ENCODE measurements around the gene TPSB2. TPM values are rescaled to one million over a fixed set of nuclear protein-coding genes. Genes with fewer than 3 reads are reported as not detected.
A peak's percentile ranks its signal among the peaks of the same experiment; 100 is the strongest.
"Not testable (repeated sequence)": the region's sequence is repeated elsewhere in the genome, so short reads cannot be mapped to it uniquely, and the experiment has no call there.

TPSB2 gene
- not detected in 2 replicates for total RNA-seq
- long read RNA-seq, result 0 reads

DNA sequence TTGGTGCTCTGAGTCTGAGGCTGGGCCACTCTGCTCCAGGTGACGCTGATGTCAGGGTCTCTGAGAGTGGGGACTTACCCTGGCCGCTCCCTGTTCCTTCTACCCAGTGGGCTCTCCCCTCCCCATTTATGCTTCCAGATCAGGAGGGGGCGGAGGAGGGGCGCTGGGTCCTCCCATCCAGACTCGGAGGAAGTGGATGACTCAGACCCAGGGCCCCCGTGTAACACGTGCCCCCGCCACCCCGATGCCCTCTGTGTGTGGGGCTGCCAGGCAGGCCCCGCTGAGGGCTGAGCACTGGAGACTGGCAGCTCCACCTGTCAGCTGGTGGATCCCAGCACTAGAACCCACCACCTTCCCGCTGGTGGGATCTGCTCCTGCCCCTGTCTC is at the start of gene TPSB2:
TSS of gene TPSB2 (minus strand) at position 101 of the 387 bp plus-strand sequence. CDS start 233 bp downstream, outside the sequence.
- not testable (repeated sequence) for H3K36me3 Mint-ChIP-seq (ENCODE audit: insufficient read depth); H3K4me3 Mint-ChIP-seq (ENCODE audit: low read depth); H3K9me3 Mint-ChIP-seq (ENCODE audit: low read depth); DNase-seq (ENCODE audit: low spot score, unreplicated experiment); H3K27me3 Mint-ChIP-seq; H3K27ac Mint-ChIP-seq; H3K4me1 Mint-ChIP-seq (ENCODE audit: low read depth)

DNA sequence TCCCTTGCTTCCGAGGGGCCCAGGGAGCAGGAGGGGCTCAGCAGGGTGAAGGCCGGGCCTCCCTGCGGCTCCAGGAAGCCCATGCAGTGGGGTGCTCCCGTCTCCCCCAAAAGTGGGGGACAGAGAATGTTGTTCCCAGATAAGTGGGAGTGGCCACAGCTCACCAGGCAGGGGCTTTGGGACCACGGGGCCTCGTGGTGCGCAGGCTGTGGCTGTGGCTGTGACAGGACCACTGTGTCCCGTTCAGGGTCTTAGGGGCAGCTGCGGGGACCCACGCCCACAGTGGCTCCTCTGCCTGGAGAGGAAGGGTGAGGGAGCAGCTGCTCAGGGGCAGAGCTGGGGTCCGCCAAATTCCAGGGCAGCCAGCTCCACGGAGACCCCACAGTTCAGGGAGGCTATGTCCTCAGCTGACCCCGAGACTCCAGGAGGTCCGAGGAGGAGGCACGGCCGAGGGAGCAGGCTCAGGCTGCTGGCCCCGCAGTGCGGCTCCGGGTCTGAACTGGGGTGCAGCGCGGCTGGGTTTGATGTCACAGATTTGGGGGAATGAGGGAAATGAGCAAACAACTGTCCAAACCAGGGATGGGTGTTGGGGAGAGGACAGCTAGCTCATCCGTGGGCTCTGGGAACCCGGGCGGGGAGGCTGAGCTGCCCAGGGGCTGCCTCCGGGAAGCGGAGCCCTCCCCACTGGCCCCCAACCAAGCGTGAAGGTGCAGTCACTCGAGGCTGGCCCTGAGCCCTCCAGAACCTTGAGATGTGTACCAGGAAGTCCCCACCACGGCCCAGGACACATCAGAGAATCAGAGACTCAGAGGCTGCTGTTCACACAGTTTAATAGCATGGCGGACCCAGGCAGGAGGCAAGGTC is 49.3 kb upstream of the TPSB2 start:
- no peak for DNase-seq (ENCODE audit: low spot score, unreplicated experiment)
- peaks cover 20% of the 10 kb centered on the region for H3K27me3 Mint-ChIP-seq
- H3K9me3 Mint-ChIP-seq (ENCODE audit: low read depth), result no peaks in the 10 kb centered on the region
- TF ChIP-seq, protein P1, sequence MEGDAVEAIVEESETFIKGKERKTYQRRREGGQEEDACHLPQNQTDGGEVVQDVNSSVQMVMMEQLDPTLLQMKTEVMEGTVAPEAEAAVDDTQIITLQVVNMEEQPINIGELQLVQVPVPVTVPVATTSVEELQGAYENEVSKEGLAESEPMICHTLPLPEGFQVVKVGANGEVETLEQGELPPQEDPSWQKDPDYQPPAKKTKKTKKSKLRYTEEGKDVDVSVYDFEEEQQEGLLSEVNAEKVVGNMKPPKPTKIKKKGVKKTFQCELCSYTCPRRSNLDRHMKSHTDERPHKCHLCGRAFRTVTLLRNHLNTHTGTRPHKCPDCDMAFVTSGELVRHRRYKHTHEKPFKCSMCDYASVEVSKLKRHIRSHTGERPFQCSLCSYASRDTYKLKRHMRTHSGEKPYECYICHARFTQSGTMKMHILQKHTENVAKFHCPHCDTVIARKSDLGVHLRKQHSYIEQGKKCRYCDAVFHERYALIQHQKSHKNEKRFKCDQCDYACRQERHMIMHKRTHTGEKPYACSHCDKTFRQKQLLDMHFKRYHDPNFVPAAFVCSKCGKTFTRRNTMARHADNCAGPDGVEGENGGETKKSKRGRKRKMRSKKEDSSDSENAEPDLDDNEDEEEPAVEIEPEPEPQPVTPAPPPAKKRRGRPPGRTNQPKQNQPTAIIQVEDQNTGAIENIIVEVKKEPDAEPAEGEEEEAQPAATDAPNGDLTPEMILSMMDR (IDR thresholded peaks at IDR 0.05; ENCODE audit: unreplicated experiment), result no peak
- no peak overlapping the region for H3K4me3 Mint-ChIP-seq (ENCODE audit: low read depth)
- H3K36me3 Mint-ChIP-seq (ENCODE audit: insufficient read depth), result no peaks in the 10 kb centered on the region
- H3K27ac Mint-ChIP-seq, result no peak overlapping the region
- H3K4me1 Mint-ChIP-seq (ENCODE audit: low read depth), result no peaks in the 10 kb centered on the region

DNA sequence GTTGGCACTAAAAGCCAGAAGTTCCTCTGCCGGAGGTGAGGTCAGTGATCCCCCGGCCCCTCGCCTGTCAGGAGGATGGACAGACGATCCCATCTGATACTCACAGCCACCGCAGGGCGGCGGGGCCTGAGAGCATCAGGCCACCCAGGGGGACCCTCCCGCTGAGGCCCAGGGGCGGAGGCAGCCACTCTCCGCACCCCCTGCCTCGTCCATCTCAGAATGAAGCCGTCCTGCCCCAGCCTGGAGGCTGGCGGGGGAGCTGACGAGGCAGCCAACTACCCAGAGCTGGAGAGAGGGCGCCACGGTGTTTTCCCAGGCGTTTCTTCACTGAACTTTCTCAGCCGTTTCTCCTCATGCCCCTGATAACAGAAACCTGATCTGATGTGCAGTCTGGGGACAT is 48.5 kb upstream of the TPSB2 start:
- H3K9me3 Mint-ChIP-seq (ENCODE audit: low read depth), result no peaks in the 10 kb centered on the region
- H3K27ac Mint-ChIP-seq, result no peak overlapping the region
- no peaks in the 10 kb centered on the region for H3K36me3 Mint-ChIP-seq (ENCODE audit: insufficient read depth)
- no peak overlapping the region for H3K4me3 Mint-ChIP-seq (ENCODE audit: low read depth)
- H3K4me1 Mint-ChIP-seq (ENCODE audit: low read depth), result no peaks in the 10 kb centered on the region
- H3K27me3 Mint-ChIP-seq, result peaks cover 20% of the 10 kb centered on the region
- DNase-seq (ENCODE audit: low spot score, unreplicated experiment), result no peak
- TF ChIP-seq, protein P1 (IDR thresholded peaks at IDR 0.05; ENCODE audit: unreplicated experiment), result peak; percentile 21

DNA sequence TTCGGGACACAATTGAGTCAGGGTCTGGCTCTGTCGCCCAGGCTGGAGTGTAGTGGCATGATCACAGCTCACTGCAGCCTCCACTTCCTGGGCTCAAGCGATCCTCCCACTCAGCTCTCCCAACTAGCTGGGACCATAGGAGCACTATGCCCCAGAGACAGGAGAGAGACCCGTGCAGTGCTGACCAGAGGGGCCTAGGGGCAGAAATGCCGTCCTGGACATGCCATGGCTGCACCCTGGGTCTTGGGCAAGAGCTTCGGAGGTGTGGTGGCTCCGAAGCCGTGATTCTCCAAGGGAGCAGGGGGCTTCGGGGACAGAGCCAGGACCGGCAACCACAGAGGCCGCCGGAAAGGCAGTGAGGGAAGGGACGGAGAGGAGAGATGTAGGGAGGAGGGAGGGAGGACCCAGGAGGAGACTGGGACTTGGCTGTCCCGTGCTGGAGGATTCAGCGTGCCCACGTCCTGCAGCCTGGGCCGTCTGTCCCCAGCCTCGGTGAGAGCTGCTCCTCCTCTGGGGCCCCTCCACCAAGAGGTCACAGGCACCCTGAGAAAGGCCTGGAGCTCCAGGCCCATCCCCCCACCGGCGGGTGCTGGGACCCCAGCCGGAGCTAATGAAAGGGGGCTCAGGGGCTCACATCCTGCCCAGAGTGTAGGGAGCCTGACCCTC is 47.8 kb upstream of the TPSB2 start:
- Mint-ChIP-seq H3K27me3 (peaks cover 23% of the 10 kb centered on the region), H3K4me1 (ENCODE audit: low read depth) (no peaks in the 10 kb centered on the region), H3K9me3 (ENCODE audit: low read depth) (no peaks in the 10 kb centered on the region), H3K36me3 (ENCODE audit: insufficient read depth) (no peaks in the 10 kb centered on the region), H3K27ac (peak overlapping the region; percentile 78), H3K4me3 (ENCODE audit: low read depth) (no peak overlapping the region)
- TF ChIP-seq, protein P1 (IDR thresholded peaks at IDR 0.05; ENCODE audit: unreplicated experiment), result no peak
- no peak for DNase-seq (ENCODE audit: low spot score, unreplicated experiment)

DNA sequence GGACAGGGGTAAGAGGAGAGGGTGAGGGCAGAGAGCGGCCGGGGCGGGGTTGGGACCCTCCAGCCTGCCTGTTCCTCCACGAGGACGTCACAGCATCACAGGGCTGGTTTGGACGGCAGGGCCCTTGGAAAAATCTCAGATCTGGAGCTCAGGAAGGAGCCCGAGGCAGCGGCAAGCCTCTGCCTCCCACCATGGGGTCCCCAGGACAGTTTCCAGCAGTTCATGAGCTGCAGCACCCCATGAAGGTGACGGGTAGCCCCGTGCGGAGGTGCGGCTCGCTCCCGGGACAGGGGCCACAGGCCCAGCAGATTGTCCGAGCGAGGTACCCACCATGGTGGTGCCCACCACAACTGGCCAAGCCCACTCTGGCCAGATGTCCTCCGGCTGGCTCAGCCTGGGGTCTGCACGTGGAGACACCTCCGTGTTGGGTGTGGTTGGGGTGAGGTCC is 47.2 kb upstream of the TPSB2 start:
- H3K4me3 Mint-ChIP-seq (ENCODE audit: low read depth), result no peak overlapping the region
- no peaks in the 10 kb centered on the region for H3K4me1 Mint-ChIP-seq (ENCODE audit: low read depth)
- H3K27ac Mint-ChIP-seq, result no peak overlapping the region
- no peak for DNase-seq (ENCODE audit: low spot score, unreplicated experiment)
- no peaks in the 10 kb centered on the region for H3K9me3 Mint-ChIP-seq (ENCODE audit: low read depth)
- H3K27me3 Mint-ChIP-seq, result peaks cover 24% of the 10 kb centered on the region
- no peaks in the 10 kb centered on the region for H3K36me3 Mint-ChIP-seq (ENCODE audit: insufficient read depth)
- TF ChIP-seq, protein P1 (IDR thresholded peaks at IDR 0.05; ENCODE audit: unreplicated experiment), result no peak

Measured in progenitor cell of endocrine pancreas (in vitro differentiated cells).